Esophagus muscularis mucosa (tissue), 4 donors: ENCODE data around the gene NT5C. TPM values are rescaled to one million over a fixed set of nuclear protein-coding genes. Genes with fewer than 3 reads are reported as not detected.
"Not testable (repeated sequence)": the region's sequence is repeated elsewhere in the genome, so short reads cannot be mapped to it uniquely, and the experiment has no call there.

Experiments used
- DNase-seq: peaks from one replicate; pipeline ENCODE4 v3.0.0-alpha.2; 2017; ENCODE audit errors: extremely low spot score
- H3K27ac ChIP-seq, 4 donors: fragments of 200-600 bp; sonication (generic); replicated peaks in 1 of 4; 1 replicate in 3 of 4; 2 replicates in 1 of 4; pipeline ENCODE4 v1.5.1; 2016 to 2019; ENCODE audit warnings: mild to moderate bottlenecking in 1 of 4
- H3K27me3 ChIP-seq, 4 donors: fragments of 200-600 bp; sonication (generic); one replicate each; pipeline versions ENCODE4 v1.5.1 to v1.6.0; 2016 to 2019
- H3K36me3 ChIP-seq, 4 donors: fragments of 200-600 bp; sonication (generic); one replicate each; pipeline ENCODE4 v1.5.1; 2016 to 2019
- H3K4me1 ChIP-seq, 4 donors: fragments of 200-600 bp; sonication (generic); one replicate each; pipeline ENCODE4 v1.5.1; 2016 to 2019
- H3K4me3 ChIP-seq, 4 donors: fragments of 200-600 bp; sonication (generic); 1 replicate in 2 of 4; 2 replicates in 2 of 4; pipeline ENCODE4 v1.5.1; 2016 to 2019; ENCODE audit warnings: mild to moderate bottlenecking in 4 of 4, moderate library complexity in 1 of 4
- H3K9me3 ChIP-seq, 4 donors: fragments of 200-600 bp; sonication (generic); 1 replicate in 3 of 4; 2 replicates in 1 of 4; pipeline ENCODE4 v1.5.1; 2016 to 2019
- EP300 ChIP-seq: sonication (generic); formaldehyde crosslinking; IDR thresholded peaks from one replicate; pipeline ENCODE4 v1.6.1; 2017; ENCODE audit warnings: antibody characterized with exemption
- POLR2A ChIP-seq: fragments of 450-650 bp; IDR thresholded peaks from one replicate; pipeline ENCODE4 v1.6.1; 2017; ENCODE audit warnings: antibody characterized with exemption, moderate library complexity, mild to moderate bottlenecking, low read depth
- POLR2AphosphoS5 ChIP-seq, 2 donors: sonication (generic); formaldehyde crosslinking; IDR thresholded peaks; one replicate each; pipeline ENCODE4 v1.6.1; 2017; ENCODE audit warnings: antibody characterized with exemption in 2 of 2
- WGBS: methylation state at CpG from one replicate; pipeline ENCODE4 v1.1.5; 2018; 5-methylcytosine and 5-hydroxymethylcytosine counted together
- intact Hi-C: fragments of 100-400 bp; cut with DNase I; formaldehyde crosslinking; loops from one replicate; pipeline ENCODE4 v1.15.1; 2023
- total RNA-seq, 4 donors: library from RNA; depleted of rRNA; stranded (reverse); fragments of >200 nt; gene quantifications; one replicate each; pipeline versions ENCODE4 v1.1.0 to v1.2.1, GENCODE V29; 2016
- TF ChIP-seq, protein P1 (sequence below), 3 experiments: fragments of 200-600 bp in 2 of 3; fragments of 450-650 bp in 1 of 3; sonication (generic) in 2 of 3; IDR thresholded peaks; one replicate each; pipeline ENCODE4 v1.5.1; 2017 to 2019; ENCODE audit warnings: antibody characterized with exemption in 3 of 3, mild to moderate bottlenecking in 2 of 3, moderate library complexity in 1 of 3

The NT5C gene
- total RNA-seq, 4 donors from 2014 or later = 70.6 to 98.7 (median 75.1) TPM

DNA sequence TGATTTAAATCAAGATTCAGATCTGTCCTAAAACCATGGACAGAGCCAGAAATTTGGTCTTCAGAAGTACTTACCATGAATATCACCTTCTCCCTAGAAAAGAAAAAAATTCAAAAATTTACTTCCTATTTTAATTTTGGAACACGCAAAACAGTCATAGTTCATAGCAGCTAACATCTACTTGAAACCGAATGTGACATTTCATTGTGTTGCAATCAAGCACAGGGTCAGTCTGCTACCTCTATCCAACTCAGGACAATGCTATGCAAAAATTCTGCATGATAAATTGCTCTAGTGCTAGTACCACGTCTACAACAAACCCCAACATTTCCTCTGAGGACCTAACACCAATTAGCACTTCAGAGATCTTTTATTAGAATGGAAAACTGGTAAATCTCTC is 15.1 kb upstream of the NT5C start:
- intact Hi-C loops = no loop called here
- H3K27me3 ChIP-seq = no peaks in the 10 kb centered on the region
- WGBS = 79% methylated on average over 3 of the region's 3 CpGs
- TF ChIP-seq POLR2AphosphoS5 (IDR thresholded peaks at IDR 0.05) (no peak), EP300 (no peak), POLR2A (no peak)
- TF ChIP-seq, protein P1, sequence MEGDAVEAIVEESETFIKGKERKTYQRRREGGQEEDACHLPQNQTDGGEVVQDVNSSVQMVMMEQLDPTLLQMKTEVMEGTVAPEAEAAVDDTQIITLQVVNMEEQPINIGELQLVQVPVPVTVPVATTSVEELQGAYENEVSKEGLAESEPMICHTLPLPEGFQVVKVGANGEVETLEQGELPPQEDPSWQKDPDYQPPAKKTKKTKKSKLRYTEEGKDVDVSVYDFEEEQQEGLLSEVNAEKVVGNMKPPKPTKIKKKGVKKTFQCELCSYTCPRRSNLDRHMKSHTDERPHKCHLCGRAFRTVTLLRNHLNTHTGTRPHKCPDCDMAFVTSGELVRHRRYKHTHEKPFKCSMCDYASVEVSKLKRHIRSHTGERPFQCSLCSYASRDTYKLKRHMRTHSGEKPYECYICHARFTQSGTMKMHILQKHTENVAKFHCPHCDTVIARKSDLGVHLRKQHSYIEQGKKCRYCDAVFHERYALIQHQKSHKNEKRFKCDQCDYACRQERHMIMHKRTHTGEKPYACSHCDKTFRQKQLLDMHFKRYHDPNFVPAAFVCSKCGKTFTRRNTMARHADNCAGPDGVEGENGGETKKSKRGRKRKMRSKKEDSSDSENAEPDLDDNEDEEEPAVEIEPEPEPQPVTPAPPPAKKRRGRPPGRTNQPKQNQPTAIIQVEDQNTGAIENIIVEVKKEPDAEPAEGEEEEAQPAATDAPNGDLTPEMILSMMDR (IDR thresholded peaks at IDR 0.05) = no peak
- no peak overlapping the region for H3K4me3 ChIP-seq
- no peak for DNase-seq
- H3K4me1 ChIP-seq = no peaks in the 10 kb centered on the region
- H3K9me3 ChIP-seq = no peaks in the 10 kb centered on the region
- peaks cover 0 to 52% (median 30%) of the 10 kb centered on the region in 4 donors for H3K36me3 ChIP-seq
- no peak overlapping the region for H3K27ac ChIP-seq

DNA sequence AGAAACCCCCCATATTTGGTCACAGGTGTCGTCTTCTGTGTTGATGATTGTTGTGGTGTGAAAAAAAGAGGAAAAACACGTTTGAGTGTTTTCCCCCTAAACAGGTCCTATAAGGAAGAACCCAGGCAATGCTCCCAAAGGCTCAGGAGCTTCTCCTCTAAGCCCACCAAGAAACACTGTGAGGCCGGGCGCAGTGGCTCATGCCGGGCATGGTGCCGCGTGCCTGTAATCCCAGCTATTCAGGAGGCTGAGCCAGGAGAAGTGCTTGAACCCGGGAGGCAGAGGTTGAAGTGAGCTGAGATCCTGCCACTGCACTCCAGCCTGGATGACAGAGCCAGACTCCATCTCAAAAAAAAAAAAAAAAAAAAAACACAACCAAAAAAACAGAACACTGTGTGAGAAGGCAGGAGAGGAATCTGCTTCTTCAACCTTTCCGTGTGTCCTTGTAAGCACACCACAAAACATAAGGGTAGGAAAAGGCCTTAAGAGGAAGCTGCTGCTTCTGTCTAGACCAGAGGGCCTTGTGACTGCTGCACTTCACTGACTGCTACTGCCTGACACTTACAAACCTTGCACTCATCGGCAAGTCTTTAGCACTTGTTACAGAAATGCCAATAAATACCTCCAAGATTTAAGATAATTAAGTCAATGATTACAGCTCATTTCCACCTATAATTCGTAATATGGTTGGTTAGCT is 13.4 kb upstream of the NT5C start:
- Histone ChIP-seq H3K9me3 (no peaks in the 10 kb centered on the region), H3K4me1 (no peaks in the 10 kb centered on the region), H3K4me3 (no peak overlapping the region), H3K27ac (no peak overlapping the region), H3K27me3 (no peaks in the 10 kb centered on the region), H3K36me3 (peaks cover 0 to 60% (median 37%) of the 10 kb centered on the region in 4 donors)
- intact Hi-C loops = no loop called here
- DNase-seq = no peak
- 90% methylated on average over 11 of the region's 11 CpGs for WGBS
- TF ChIP-seq POLR2A (no peak), POLR2AphosphoS5 (IDR thresholded peaks at IDR 0.05) (no peak)
- TF ChIP-seq, protein P1 (IDR thresholded peaks at IDR 0.05) = no peak

DNA sequence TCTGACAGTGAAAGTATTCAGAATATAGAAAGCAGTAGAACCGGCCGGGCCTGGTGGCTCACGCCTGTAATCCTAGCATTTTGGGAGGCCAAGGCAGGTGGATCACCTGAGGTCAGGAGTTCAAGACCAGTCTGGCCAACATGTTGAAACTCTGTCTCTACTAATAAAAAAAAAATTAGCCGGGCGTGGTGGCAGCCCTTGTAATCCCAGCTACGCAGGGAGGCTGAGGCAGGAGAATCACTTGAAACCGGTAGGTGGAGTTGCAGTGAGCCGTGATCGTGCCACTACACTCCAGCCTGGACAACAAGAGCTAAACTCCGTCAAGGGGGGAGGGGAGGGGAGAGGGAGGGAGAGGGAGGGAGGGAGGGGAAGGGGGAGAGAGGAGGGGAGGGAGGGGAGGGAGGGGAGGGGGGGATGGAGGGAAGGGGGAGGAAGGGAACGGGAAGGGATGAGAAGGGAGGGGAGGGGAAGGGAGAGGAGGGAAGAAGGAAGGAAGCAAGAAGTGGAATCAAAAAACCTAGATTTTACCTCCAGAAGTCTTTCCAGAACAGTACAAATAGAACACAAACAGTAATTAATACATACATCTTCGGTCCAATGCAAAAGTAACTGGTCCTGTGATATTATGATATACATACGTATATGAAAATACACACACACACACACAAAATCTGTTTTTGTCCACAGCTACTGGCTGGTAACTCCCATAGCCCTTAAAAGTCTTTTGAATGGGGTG is 10.9 kb upstream of the NT5C start:
- Histone ChIP-seq H3K27me3 (no peaks in the 10 kb centered on the region), H3K4me3 (no peak overlapping the region), H3K36me3 (peaks cover 0 to 55% (median 31%) of the 10 kb centered on the region in 4 donors), H3K4me1 (no peaks in the 10 kb centered on the region), H3K27ac (no peak overlapping the region), H3K9me3 (no peaks in the 10 kb centered on the region)
- TF ChIP-seq POLR2AphosphoS5 (IDR thresholded peaks at IDR 0.05) = no peak
- no peak for TF ChIP-seq EP300
- TF ChIP-seq, protein P1 (IDR thresholded peaks at IDR 0.05) = no peak
- intact Hi-C loops = no loop called here
- no peak for DNase-seq
- WGBS = 87% methylated on average over 13 of the region's 13 CpGs

DNA sequence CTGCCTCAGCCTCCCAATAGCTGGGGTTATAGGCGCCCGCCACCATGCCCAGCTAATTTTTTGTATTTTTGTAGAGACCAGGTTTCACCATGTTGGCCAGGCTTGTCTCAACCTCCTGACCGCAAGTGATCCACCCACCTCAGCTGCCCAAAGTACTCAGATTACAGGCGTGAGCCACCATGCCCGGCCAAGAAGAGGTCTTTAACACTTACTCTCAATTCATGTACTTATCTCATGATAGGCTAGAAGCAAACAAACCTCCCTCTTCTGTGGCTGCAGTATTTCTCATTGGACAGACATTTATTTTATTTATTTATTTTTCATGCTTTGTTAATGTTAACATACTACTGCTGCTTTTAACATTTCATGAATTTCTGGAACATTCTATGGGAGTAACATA is 7.0 kb upstream of the NT5C start:
- no peaks in the 10 kb centered on the region for H3K9me3 ChIP-seq
- H3K4me1 ChIP-seq = no peaks in the 10 kb centered on the region
- H3K36me3 ChIP-seq = peaks cover 0 to 27% (median 21%) of the 10 kb centered on the region in 4 donors
- H3K27ac ChIP-seq = no peak overlapping the region
- DNase-seq = no peak
- no peaks in the 10 kb centered on the region for H3K27me3 ChIP-seq
- no peak overlapping the region for H3K4me3 ChIP-seq
- 94% methylated on average over 5 of the region's 5 CpGs for WGBS
- intact Hi-C loops = no loop called here
- TF ChIP-seq, protein P1 (IDR thresholded peaks at IDR 0.05) = no peak
- no peak for TF ChIP-seq POLR2A
- TF ChIP-seq EP300 = no peak
- TF ChIP-seq POLR2AphosphoS5 (IDR thresholded peaks at IDR 0.05) = no peak

DNA sequence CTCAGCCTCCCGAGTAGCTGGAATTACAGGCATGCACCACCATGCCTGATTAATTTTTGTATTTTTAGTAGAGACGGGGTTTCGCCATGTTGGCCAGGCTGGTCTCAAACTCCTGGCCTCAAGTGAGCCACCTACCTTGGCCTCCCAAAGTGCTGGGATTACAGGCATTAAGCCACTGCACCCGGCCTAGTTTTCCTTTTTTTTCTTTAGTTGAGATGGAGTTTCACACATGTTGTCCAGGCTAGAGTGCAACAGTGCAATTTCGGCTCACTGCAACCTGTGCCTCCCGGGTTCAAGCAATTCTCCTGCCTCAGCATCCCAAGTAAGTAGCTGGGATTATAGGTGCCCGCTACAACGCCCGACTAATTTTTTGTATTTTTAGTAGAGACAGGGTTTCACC is 6.2 kb upstream of the NT5C start:
- H3K27ac ChIP-seq, H3K4me1 ChIP-seq, H3K27me3 ChIP-seq, DNase-seq, H3K9me3 ChIP-seq, H3K4me3 ChIP-seq, intact Hi-C loops: not testable (repeated sequence)
- peaks cover 0 to 26% (median 21%) of the 10 kb centered on the region in 4 donors for H3K36me3 ChIP-seq
- WGBS = 90% methylated on average over 9 of the region's 9 CpGs
